Measurements from ENCODE around the gene FAM47B. TPM values are rescaled to one million over a fixed set of nuclear protein-coding genes. Genes with fewer than 3 reads are reported as not detected.

FAM47B gene
- total RNA-seq, 1 donor from 2014 or later: not detected

- H3K36me3 ChIP-seq: no peaks in the 10 kb centered on the region
- no peaks in the 10 kb centered on the region for H3K9me3 ChIP-seq
- H3K27me3 ChIP-seq: no peaks in the 10 kb centered on the region
- no peak overlapping the region for H3K4me3 ChIP-seq
- no peaks in the 10 kb centered on the region for H3K4me1 ChIP-seq
- no peak for DNase-seq (ENCODE audit: low spot score in 2 of 2)
- no peak for TF ChIP-seq CTCF (IDR thresholded peaks at IDR 0.05)
- H3K27ac ChIP-seq: no peak overlapping the region
- intact Hi-C loops (cut with DNase I): no loop called here
Observed at GRCh38 chrX:34943235-34943634, 639 bp downstream of the FAM47B start.

GRCh38 chrX:34956916-34957315 is 14.3 kb downstream of the FAM47B start:
- intact Hi-C loops (cut with DNase I): no loop called here
- no peaks in the 10 kb centered on the region for H3K9me3 ChIP-seq
- no peak overlapping the region for H3K4me3 ChIP-seq
- peaks cover 0 to 3% of the 10 kb centered on the region in 2 donors for H3K4me1 ChIP-seq
- H3K27me3 ChIP-seq: no peaks in the 10 kb centered on the region
- no peaks in the 10 kb centered on the region for H3K36me3 ChIP-seq
- no peak for TF ChIP-seq CTCF (IDR thresholded peaks at IDR 0.05)
- DNase-seq (ENCODE audit: low spot score in 2 of 2): no peak
- no peak overlapping the region for H3K27ac ChIP-seq

- H3K9me3 ChIP-seq: no peaks in the 10 kb centered on the region
- intact Hi-C loops (cut with DNase I): no loop called here
- no peak for TF ChIP-seq CTCF (IDR thresholded peaks at IDR 0.05)
- no peaks in the 10 kb centered on the region for H3K36me3 ChIP-seq
- DNase-seq (ENCODE audit: low spot score in 2 of 2): no peak
- H3K27ac ChIP-seq: no peak overlapping the region
- peaks cover 0 to 6% of the 10 kb centered on the region in 2 donors for H3K4me1 ChIP-seq
- H3K4me3 ChIP-seq: no peak overlapping the region
- H3K27me3 ChIP-seq: no peaks in the 10 kb centered on the region
Observed at GRCh38 chrX:34961662-34962061, 19.1 kb downstream of the FAM47B start.

- intact Hi-C loops (cut with DNase I): no loop called here
- TF ChIP-seq CTCF (IDR thresholded peaks at IDR 0.05): no peak
- no peak overlapping the region for H3K4me3 ChIP-seq
Observed at GRCh38 chrX:34972206-34972605, 29.6 kb downstream of the FAM47B start.

GRCh38 chrX:34978171-34978570 is 35.6 kb downstream of the FAM47B start:
- intact Hi-C loops (cut with DNase I): no loop called here

More at GRCh38 chrX:34972206-34972605, 29.6 kb downstream of the FAM47B start:
- no peaks in the 10 kb centered on the region for H3K4me1 ChIP-seq
- no peak for DNase-seq (ENCODE audit: low spot score in 2 of 2)
- H3K36me3 ChIP-seq: no peaks in the 10 kb centered on the region
- H3K27me3 ChIP-seq: no peaks in the 10 kb centered on the region
- H3K9me3 ChIP-seq: no peaks in the 10 kb centered on the region
- H3K27ac ChIP-seq: no peak overlapping the region

More at GRCh38 chrX:34978171-34978570, 35.6 kb downstream of the FAM47B start:
- no peaks in the 10 kb centered on the region for H3K36me3 ChIP-seq
- no peak for DNase-seq (ENCODE audit: low spot score in 2 of 2)
- H3K27ac ChIP-seq: no peak overlapping the region
- H3K27me3 ChIP-seq: no peaks in the 10 kb centered on the region
- TF ChIP-seq CTCF (IDR thresholded peaks at IDR 0.05): no peak
- H3K4me1 ChIP-seq: no peaks in the 10 kb centered on the region
- peaks cover 0 to 12% of the 10 kb centered on the region in 2 donors for H3K9me3 ChIP-seq
- H3K4me3 ChIP-seq: no peak overlapping the region
